Activated CD8-positive, alpha-beta memory T cell treated with anti-CD3 and anti-CD28 coated beads, Interleukin-2, amount 50 U/mL, for 1 hour (primary cell): ENCODE results near the gene ARHGDIA.
A peak's percentile ranks its signal among the peaks of the same experiment; 100 is the strongest.
"Not testable (repeated sequence)": the region's sequence is repeated elsewhere in the genome, so short reads cannot be mapped to it uniquely, and the experiment has no call there.

Source experiments
- DNase-seq: peaks from one replicate; pipeline ENCODE4 v3.0.0-alpha.2; 2020; ENCODE audit errors: extremely low read depth

ARHGDIA gene

DNA sequence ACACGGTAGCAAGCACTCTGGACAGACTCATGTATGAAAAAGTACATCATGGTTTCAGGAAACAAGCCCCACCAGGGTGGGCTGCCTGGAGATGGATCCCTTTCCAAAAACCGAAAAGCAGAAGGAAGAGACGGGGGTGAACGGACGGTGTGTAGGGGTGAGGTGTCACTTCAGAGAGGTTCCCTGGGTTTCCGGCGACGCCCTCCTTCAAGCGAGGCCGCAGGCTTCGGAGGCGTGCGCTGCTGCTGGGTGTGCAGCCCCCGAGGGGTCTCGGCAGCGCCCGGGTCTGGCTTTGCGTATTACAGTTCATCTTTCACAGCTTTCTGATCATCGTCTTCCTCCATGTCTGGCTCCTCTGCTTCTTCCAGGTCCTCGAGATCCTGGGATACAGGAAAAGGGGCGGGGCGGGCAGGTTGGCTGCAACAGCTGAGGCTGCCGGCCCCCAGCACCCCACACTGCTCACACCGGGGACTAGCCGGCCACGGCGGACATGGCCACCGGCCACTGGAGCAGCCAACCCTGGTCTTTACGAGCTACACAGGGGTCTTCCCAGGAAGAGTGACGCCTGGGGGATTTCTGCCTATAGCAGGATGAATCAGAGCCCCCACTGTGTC lies 27.3 kb downstream of the ARHGDIA start:
- no peak for DNase-seq

GRCh38 chr17:81842725-81843504 lies 28.2 kb downstream of the ARHGDIA start:
- DNase-seq, result no peak

DNA sequence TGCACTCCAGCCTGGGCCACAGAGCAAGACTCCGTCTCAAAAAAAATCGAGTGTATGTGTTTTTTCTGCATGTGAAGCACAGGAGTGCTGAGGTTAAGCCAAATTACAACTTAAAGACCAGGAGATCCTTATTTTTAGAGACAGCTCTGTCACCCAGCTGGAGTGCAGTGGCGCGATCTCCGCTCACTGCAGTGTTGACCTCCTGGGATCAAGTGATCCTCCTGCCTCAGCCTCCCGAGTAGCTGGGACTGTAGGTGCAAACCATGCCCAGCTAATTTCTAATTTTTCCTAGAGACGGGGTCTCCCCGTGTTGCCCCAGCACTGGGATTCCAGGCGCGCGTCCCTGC lies 28.8 kb downstream of the ARHGDIA start:
- DNase-seq, result no peak

DNA sequence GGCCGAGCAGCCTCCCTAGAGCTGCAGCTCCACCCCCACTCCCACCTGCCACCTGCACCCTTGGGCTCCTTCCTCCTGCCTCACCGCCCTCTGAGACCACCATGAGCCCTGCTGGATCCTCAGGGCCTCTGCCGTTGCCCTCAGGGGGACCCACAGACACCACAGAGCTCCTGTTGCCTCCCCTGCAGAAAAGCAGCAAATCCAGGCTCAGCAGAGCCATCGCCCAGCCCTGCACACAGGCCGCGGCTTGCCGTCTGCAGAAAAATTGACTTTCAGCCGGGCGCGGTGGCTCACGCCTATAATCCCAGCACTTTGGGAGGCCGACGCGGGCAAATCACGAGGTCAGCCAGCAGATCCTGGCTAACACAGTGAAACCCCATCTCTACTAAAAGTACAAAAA lies 29.3 kb downstream of the ARHGDIA start:
- no peak for DNase-seq

- DNase-seq, result no peak
Observed at GRCh38 chr17:81840826-81841778, 30.0 kb downstream of the ARHGDIA start.

DNA sequence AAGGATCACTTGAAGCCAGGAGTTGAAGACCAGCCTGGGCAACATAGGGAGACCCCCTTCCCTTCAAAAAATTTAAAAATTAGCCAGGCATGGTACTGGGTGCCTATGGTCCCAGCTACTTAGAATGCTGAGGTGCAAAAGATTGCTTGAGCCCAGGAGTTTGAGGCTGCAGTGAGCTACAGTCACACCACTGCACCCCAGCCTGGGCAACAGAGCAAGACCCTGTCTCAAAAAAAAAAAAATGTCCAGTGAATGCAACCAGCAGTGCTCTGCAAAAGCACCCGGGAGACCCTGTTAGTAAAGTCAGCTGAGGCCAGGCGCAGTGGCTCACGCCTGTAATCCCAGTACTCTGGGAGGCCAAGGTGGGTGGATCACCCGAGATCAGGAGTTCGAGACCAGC lies 31.1 kb downstream of the ARHGDIA start:
- not testable (repeated sequence) for DNase-seq

DNA sequence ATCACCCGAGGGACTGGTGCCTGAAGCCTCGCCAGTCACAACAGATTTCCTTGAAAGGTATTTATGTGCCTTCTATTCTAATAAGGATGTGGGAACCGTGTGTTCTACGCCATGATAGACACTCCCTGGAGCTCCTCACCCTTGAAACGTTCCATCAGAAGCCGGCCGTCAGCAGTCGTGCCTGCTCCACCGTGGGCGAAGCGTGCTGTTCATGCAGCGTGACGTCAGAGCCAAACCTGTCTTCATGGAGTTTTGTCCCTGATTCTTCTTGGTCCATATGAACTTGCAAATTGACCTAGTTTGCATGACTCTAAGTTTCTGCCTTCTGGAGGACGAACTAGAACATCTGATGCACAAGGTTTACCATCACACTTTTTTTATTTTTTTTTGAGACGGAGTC lies 31.8 kb downstream of the ARHGDIA start:
- no peak for DNase-seq

- DNase-seq, result no peak
Observed at GRCh38 chr17:81838753-81839255, 32.3 kb downstream of the ARHGDIA start.

- no peak for DNase-seq
Observed at GRCh38 chr17:81837641-81838040, 33.5 kb downstream of the ARHGDIA start.

DNA sequence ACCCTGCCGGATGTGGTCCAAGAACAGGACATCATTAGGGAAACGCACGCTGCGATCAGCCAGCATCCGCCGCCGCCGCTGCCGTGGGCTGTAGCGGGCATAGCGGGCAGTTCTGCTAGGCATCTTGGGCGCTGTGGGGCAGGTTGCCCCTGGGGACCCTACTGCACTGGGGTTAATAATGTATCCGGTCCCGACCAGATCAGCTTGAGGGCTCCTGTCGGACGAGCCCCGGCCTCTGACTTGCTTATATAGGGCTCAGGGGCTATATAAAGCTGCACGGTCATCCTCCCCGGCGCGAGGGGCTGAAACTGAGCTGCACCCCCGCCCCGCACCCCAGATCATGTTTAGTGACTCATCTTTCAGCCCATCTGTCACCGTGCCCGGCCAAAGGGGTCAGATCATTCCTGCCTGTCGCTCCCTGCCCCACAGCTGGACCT lies 36.3 kb downstream of the ARHGDIA start, which contains the start of gene PPP1R27:
TSS of gene PPP1R27 (minus strand) at position 220 of the 437 bp plus-strand sequence. CDS start at position 123, 97 bp downstream.
- DNase-seq, result no peak

GRCh38 chr17:81833921-81834830 lies 37.0 kb downstream of the ARHGDIA start:
- no peak for DNase-seq

DNA sequence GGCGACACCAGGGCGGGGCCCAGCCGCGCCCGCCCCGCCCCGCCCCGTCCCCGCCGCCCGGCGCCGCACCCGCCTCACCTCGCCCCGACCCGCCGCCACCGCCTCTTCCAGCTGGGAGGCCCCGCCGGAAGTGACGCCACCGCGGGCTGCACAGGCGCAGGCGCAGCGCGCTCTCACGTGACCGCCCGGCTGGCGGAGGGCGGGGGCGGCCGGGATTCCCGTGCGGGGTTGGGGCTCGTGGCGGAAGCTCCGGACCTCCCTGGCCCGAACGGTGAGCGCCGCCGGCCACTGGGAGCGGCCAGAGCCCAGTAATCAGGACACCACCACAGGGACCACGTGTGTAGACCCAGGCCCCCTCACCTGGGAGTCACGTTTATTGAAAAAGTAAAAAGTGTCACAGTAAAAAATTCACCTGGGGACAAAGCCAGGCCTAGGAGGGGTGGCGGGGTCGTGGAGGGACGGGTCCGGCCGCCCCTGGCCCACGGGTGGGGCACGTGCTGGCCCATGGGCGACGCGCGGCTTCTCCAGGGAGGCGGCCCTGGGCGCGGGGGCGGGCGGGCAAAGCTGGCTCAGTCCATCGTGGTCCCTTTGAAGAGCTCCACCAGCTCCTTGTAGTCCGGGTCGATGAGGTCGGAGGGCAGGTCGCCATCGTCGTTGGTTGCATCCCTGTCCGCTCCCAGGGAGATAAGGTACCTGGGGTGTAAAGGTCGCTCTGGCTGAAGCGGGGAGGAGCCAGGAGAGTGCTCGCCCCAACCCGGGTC lies 37.8 kb downstream of the ARHGDIA start, which contains the start of gene MCRIP1:
TSS of gene MCRIP1 (minus strand) at position 132 of the 761 bp plus-strand sequence. CDS start 8,785 bp downstream, outside the sequence.
- DNase-seq, result peak; percentile 71

- no peak for DNase-seq
Observed at GRCh38 chr17:81832608-81833159, 38.5 kb downstream of the ARHGDIA start.

DNA sequence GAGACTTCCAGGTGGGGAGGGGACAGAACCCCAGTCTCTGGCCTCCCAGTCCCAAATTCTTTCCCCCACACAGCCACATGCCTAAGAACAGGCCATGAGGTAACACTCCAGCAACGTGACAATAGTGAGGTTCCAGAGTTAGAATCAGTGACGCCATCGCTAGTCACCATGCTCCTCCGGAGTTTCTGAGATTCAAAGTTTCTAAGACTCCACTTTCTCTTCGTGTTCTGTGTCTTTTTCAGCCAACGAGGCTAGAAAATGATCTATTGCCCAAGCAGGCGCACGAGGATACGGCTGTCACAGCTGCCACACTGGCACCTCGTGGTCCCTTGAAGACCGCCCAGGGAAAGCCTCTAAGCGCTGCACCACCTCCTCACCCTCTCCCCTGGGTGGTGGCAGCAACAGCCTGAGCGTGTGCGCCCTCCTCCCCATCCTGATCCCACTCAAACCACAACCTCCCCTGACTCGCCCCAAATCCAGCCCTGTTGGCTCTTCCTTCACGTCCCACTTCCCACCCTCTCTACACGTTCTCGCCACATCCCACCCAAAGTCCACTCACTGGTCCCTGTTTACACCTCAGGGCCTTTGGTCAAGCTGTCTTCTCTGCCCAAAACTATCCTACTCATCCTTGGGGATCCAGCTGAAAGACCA lies 39.1 kb downstream of the ARHGDIA start:
- DNase-seq, result no peak

DNA sequence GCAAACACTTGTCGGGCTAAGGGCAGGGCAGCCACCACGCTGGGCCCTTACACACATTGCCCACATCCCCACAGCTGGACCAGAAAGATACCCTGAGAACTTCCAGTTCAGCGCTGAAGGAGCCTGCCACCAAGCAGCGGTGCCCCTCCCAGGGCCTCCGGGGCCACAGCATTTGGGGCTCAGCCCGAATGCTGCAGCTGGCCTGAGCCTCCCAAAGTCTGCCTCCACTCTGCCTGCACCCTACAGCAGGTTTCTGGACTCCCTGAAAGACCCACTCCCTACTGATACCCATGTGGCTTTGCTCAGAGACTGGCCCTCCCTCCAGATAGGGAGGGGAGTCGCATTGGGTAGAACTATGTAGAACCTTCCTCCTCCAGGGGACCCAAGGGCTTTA lies 39.6 kb downstream of the ARHGDIA start:
- DNase-seq, result no peak

- DNase-seq, result no peak
Observed at GRCh38 chr17:81829858-81830257, 41.3 kb downstream of the ARHGDIA start.

- DNase-seq, result no peak
Observed at GRCh38 chr17:81828656-81829055, 42.5 kb downstream of the ARHGDIA start.

DNA sequence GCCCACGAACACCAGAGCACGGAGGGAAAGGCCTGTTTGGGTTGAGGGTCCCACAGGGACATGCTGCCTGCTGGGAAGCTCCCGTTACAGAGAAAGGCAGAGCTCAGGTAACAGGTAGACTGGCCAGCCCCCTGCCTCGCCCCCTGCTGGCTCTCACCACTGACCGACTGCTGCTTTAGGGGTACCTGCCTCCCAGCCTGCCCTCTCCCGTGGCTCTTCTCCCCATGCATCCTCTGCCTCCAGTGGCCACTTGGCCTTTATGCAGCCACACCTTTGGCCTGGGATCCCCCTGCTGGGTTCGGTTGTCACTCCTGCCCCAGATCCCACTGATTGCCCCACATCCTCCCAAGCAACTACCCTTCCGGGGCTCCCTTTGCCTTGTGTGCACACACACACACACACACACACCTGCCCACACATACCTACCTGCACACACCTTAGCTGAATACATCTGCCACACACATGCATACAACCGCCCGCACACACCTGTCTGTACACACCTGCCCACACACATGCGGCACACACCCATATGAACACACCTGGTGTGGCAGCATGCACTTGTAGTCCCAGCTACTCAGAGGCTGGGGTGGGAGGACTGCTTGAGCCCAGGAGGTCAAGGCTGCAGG lies 45.2 kb downstream of the ARHGDIA start:
- DNase-seq, result no peak

- DNase-seq, result no peak
Observed at GRCh38 chr17:81824595-81824994, 46.5 kb downstream of the ARHGDIA start.
